ENCODE measurements around the gene CAPN1. TPM values are rescaled to one million over a fixed set of nuclear protein-coding genes. Genes with fewer than 3 reads are reported as not detected.

CAPN1 gene
- total and polyA plus RNA-seq, 2 of the 4 experiments (the other 2 are of a cell fraction) = 110 to 182 TPM

GRCh38 chr11:65207918-65208784 is 26.4 kb downstream of the CAPN1 start:
- intact Hi-C loops (cut with micrococcal nuclease) (no loop called here), in situ Hi-C loops (cut with MboI; ENCODE audit: low sequenced_read_pairs) (no loop called here), dilution Hi-C loops (cut with HindIII; ENCODE audit: low sequenced_read_pairs, unreplicated experiment) (no loop called here)
- no peak overlapping the region for H3K18ac ChIP-seq (ENCODE audit: low read depth, low read length)
- H3K36me3 ChIP-seq (ENCODE audit: control insufficient read depth, insufficient read depth, low read length) = peaks cover 72% of the 10 kb centered on the region
- H2BK120ac ChIP-seq (ENCODE audit: low read depth, low read length) = no peak overlapping the region
- no peak overlapping the region for H3K14ac ChIP-seq (replicated peaks; ENCODE audit: low read depth, low read length)
- H3K27me3 ChIP-seq (ENCODE audit: control insufficient read depth, insufficient read depth, low read length) = no peaks in the 10 kb centered on the region
- H2AK5ac ChIP-seq (ENCODE audit: low read depth, low read length) = no peak overlapping the region
- no TSS peak for BruUV-seq (replicated peaks)
- H2BK20ac ChIP-seq (ENCODE audit: low read depth, low read length) = no peak overlapping the region
- peaks cover 4% of the 10 kb centered on the region; the same call in 1 of the 2 replicates for H3K9me1 ChIP-seq (ENCODE audit: insufficient read depth, low read length)
- H3K4me2 ChIP-seq (ENCODE audit: low read depth, low read length) = no peak overlapping the region
- H3K79me1 ChIP-seq (ENCODE audit: low read depth in 1 of 2, low read length in 2 of 2) = 0 out of 4 replicates have a peak, but pooled peaks cover 0 to 8% of the 10 kb centered on the region in 2 experiments
- no peak overlapping the region for H2BK15ac ChIP-seq (ENCODE audit: low read depth, low read length)
- no peak overlapping the region for H3K56ac ChIP-seq (ENCODE audit: extremely low read depth, insufficient read depth, low read length)
- no peaks in the 10 kb centered on the region for H3K9me3 ChIP-seq (ENCODE audit: control insufficient read depth, insufficient read depth, low read length)
- H4K91ac ChIP-seq (ENCODE audit: insufficient read depth, low read depth, low read length) = no peak overlapping the region
- H3K23ac ChIP-seq (ENCODE audit: low read depth, low read length) = no peak overlapping the region
- DNase-seq = no peak
- H4K8ac ChIP-seq (ENCODE audit: low read depth in 2 of 2, low read length in 2 of 2) = no peak overlapping the region
- no peak overlapping the region for H2AFZ ChIP-seq (replicated peaks; ENCODE audit: low read length, poor library complexity)
- TF ChIP-seq FOS (IDR thresholded peaks at IDR 0.05; ENCODE audit: low read depth, low read length) (no peak), CHD1 (IDR thresholded peaks at IDR 0.05; ENCODE audit: low read depth, low read length) (no peak), CTCF (conservative IDR thresholded peaks at IDR 0.05; ENCODE audit: low read depth, low read length) (no peak), MAZ (IDR thresholded peaks at IDR 0.05; ENCODE audit: borderline replicate concordance, low read depth, low read length) (no peak), POLR2A (IDR thresholded peaks at IDR 0.05; ENCODE audit: low read depth, low read length) (no peak), NFE2L2 (IDR thresholded peaks at IDR 0.05; ENCODE audit: low read depth, low read length) (no peak), BHLHE40 (IDR thresholded peaks at IDR 0.05; ENCODE audit: low read depth, low read length) (no peak), ELK1 (IDR thresholded peaks at IDR 0.05; ENCODE audit: borderline replicate concordance, low read depth, low read length) (no peak), CEBPB (IDR thresholded peaks at IDR 0.05; ENCODE audit: low read depth, low read length) (no peak), RCOR1 (IDR thresholded peaks at IDR 0.05; ENCODE audit: insufficient replicate concordance, low read length) (no peak), SMC3 (IDR thresholded peaks at IDR 0.05; ENCODE audit: low read depth, low read length) (no peak), USF2 (IDR thresholded peaks at IDR 0.05; ENCODE audit: low read depth, low read length) (no peak)
- peaks cover 11% of the 10 kb centered on the region; the same call in 1 of the 2 replicates for H4K20me1 ChIP-seq (ENCODE audit: insufficient read depth, low read length)
- no peak overlapping the region for H3K4me3 ChIP-seq (ENCODE audit: insufficient read depth, low read depth, low read length)
- no peak for ATAC-seq (ENCODE audit: low read depth)
- no peak overlapping the region for H3K27ac ChIP-seq (ENCODE audit: insufficient read depth, low read length)
- no peak overlapping the region for H3K4ac ChIP-seq (ENCODE audit: low read depth, low read length)
- peaks cover under 1% of the 10 kb centered on the region for H3K4me1 ChIP-seq (ENCODE audit: control insufficient read depth, insufficient read depth, low read length)
- 95% methylated on average over 7 of the region's 16 CpGs; no CpG with 5 or more reads in 1 of the 2 experiments for WGBS, 2 experiments (ENCODE audit: extremely low coverage in 2 of 2, insufficient read length in 1 of 2)
- H3K9ac ChIP-seq (ENCODE audit: low read depth, low read length) = no peak overlapping the region
- POLR2A ChIA-PET (ENCODE audit: unreplicated experiment) = no interaction called here
- no peak overlapping the region for H4K5ac ChIP-seq (ENCODE audit: low read depth, low read length)
- CTCF ChIA-PET = no interaction called here
- H2BK5ac ChIP-seq (ENCODE audit: low read depth, low read length, poor library complexity, severe bottlenecking) = no peak overlapping the region
- peak overlapping the region; percentile 55 for H2AK9ac ChIP-seq (replicated peaks; ENCODE audit: low read depth, low read length, poor library complexity)
